Keratinocyte (primary cell): ENCODE data around the gene HCN3. TPM values are rescaled to one million over a fixed set of nuclear protein-coding genes. Genes with fewer than 3 reads are reported as not detected.

Experiments
- DNase-seq: peaks from one replicate; pipeline ENCODE4 v3.0.0-alpha.2; 2011; ENCODE audit warnings: low read depth, missing footprints, low spot score
- FAIRE-seq: peaks from 2 replicates; lab custom pipeline; 2011; peaks lifted over from hg19 to GRCh38; lab: Jason Lieb, UNC
- H2AFZ ChIP-seq: 2 replicates; pipeline ENCODE4 v1.6.0; 2012; ENCODE audit warnings: low read length, control low read depth, inconsistent platforms; ENCODE audit not compliant: control insufficient read depth
- H3K27ac ChIP-seq: 2 replicates; pipeline ENCODE4 v1.5.1; 2011; ENCODE audit warnings: low read length; ENCODE audit not compliant: control insufficient read depth, insufficient read depth
- H3K27me3 ChIP-seq: 3 replicates; pipeline ENCODE4 v1.6.0; 2011; ENCODE audit warnings: low read length; ENCODE audit not compliant: control insufficient read depth, insufficient read depth; ENCODE audit errors: extremely low read depth
- H3K36me3 ChIP-seq, 2 experiments: 2 replicates in 1 of 2; 3 replicates in 1 of 2; pipeline ENCODE4 v1.5.1; 2011; ENCODE audit warnings: low read length in 2 of 2, mild to moderate bottlenecking in 1 of 2; ENCODE audit not compliant: control insufficient read depth in 2 of 2, insufficient read depth in 2 of 2; ENCODE audit errors: extremely low read depth in 1 of 2
- H3K4me1 ChIP-seq: 3 replicates; pipeline ENCODE4 v1.5.1; 2011; ENCODE audit warnings: low read length; ENCODE audit not compliant: control insufficient read depth, insufficient read depth; ENCODE audit errors: extremely low read depth
- H3K4me2 ChIP-seq: 3 replicates; pipeline ENCODE4 v1.6.0; 2011; ENCODE audit warnings: low read depth, low read length; ENCODE audit not compliant: control insufficient read depth, insufficient read depth; ENCODE audit errors: extremely low read depth
- H3K4me3 ChIP-seq, 3 experiments: fragments of 200-600 bp in 1 of 3; sonication (generic) in 1 of 3; 2 replicates in 2 of 3; 3 replicates in 1 of 3; pipeline ENCODE4 v1.5.1; 2011 to 2016; ENCODE audit warnings: low read length in 3 of 3, mild to moderate bottlenecking in 3 of 3, control low read depth in 2 of 3, inconsistent platforms in 1 of 3, low read depth in 1 of 3, mixed read lengths in 1 of 3, mixed run types in 1 of 3, moderate library complexity in 1 of 3; ENCODE audit not compliant: control insufficient read depth in 2 of 3, insufficient read depth in 2 of 3; ENCODE audit errors: extremely low read depth in 1 of 3
- H3K79me2 ChIP-seq: 2 replicates; pipeline ENCODE4 v1.6.0; 2012; ENCODE audit warnings: low read length; ENCODE audit not compliant: control insufficient read depth, insufficient read depth
- H3K9ac ChIP-seq: 3 replicates; pipeline ENCODE4 v1.6.0; 2011; ENCODE audit warnings: low read length; ENCODE audit not compliant: control insufficient read depth, insufficient read depth; ENCODE audit errors: extremely low read depth
- H3K9me1 ChIP-seq: 3 replicates; pipeline ENCODE4 v1.6.0; 2011; ENCODE audit warnings: low read length; ENCODE audit not compliant: control insufficient read depth, insufficient read depth; ENCODE audit errors: extremely low read depth
- H3K9me3 ChIP-seq: 2 replicates; pipeline ENCODE4 v1.5.1; 2012; ENCODE audit warnings: low read depth, low read length; ENCODE audit not compliant: control insufficient read depth
- H4K20me1 ChIP-seq: 3 replicates; pipeline ENCODE4 v1.6.0; 2011; ENCODE audit warnings: low read length; ENCODE audit not compliant: control insufficient read depth, insufficient read depth; ENCODE audit errors: extremely low read depth
- EZH2 ChIP-seq: IDR thresholded peaks from one replicate; pipeline ENCODE4 v1.6.1; 2012; ENCODE audit warnings: inconsistent platforms, mild to moderate bottlenecking, low read length, moderate library complexity
- dilution Hi-C: fragments of 300-500 bp; cut with MboI; formaldehyde crosslinking; loops from one replicate; pipeline ENCODE4 v1.7.0; 2020; ENCODE audit warnings: low sequenced_read_pairs; ENCODE audit not compliant: extremely low pct_ligation_motif_present
- polyA plus RNA-seq, 5 experiments: library from polyadenylated mRNA; depleted of rRNA in 3 of 5; stranded (reverse) in 3 of 5; stranded (forward) in 1 of 5; unstranded in 1 of 5; fragments of >200 nt; gene quantifications; 1 replicate in 1 of 5; 2 replicates in 3 of 5; 3 replicates in 1 of 5; pipeline versions ENCODE4 v1.2.1 to v1.2.3, GENCODE V29; 2011 to 2012; ENCODE audit warnings: missing spikeins in 2 of 5, low read depth in 1 of 5, low replicate concordance in 1 of 5
- TF ChIP-seq, protein P1 (sequence below), 3 experiments: IDR thresholded peaks in 1 of 3; conservative IDR thresholded peaks in 1 of 3; optimal IDR thresholded peaks in 1 of 3; 2 replicates in 2 of 3; 3 replicates in 1 of 3; pipeline versions ENCODE3 to v1.5.1; 2011; ENCODE audit warnings: low read length in 3 of 3, mild to moderate bottlenecking in 3 of 3, moderate library complexity in 2 of 3, control low read depth in 1 of 3, inconsistent platforms in 1 of 3; ENCODE audit not compliant: insufficient read depth in 2 of 3; ENCODE audit errors: extremely low read depth in 1 of 3

The HCN3 gene
- polyA plus RNA-seq, 1 donor (not counting 4 experiments of a cell fraction or from before 2014, with no cell fraction given) = 3.0 TPM

DNA sequence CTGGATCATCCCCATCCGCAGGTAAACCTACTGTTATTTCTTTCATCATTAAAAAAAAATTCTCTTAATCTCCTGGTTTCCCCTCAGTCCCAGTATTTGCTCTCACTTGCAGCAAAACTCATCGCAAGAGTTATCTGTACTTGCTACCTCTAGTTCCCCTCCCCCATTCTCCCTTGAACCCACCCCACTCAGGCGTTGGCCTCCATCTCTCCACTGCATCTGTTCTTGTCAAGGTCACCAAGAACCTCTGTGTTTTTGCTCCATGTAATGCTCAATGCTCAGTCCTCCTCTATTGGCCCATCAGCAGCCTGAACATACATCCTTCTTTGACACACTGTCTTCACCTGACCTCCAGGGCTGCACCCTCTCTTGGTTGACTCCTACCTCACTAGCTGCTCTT is 19.4 kb downstream of the HCN3 start:
- TF ChIP-seq, protein P1, sequence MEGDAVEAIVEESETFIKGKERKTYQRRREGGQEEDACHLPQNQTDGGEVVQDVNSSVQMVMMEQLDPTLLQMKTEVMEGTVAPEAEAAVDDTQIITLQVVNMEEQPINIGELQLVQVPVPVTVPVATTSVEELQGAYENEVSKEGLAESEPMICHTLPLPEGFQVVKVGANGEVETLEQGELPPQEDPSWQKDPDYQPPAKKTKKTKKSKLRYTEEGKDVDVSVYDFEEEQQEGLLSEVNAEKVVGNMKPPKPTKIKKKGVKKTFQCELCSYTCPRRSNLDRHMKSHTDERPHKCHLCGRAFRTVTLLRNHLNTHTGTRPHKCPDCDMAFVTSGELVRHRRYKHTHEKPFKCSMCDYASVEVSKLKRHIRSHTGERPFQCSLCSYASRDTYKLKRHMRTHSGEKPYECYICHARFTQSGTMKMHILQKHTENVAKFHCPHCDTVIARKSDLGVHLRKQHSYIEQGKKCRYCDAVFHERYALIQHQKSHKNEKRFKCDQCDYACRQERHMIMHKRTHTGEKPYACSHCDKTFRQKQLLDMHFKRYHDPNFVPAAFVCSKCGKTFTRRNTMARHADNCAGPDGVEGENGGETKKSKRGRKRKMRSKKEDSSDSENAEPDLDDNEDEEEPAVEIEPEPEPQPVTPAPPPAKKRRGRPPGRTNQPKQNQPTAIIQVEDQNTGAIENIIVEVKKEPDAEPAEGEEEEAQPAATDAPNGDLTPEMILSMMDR (optimal IDR thresholded peaks at IDR 0.05 in 1 of 3, IDR thresholded peaks at IDR 0.05 in 1 of 3, conservative IDR thresholded peaks at IDR 0.05 in 1 of 3; ENCODE audit: extremely low read depth in 1 of 3, insufficient read depth in 2 of 3, low read length in 3 of 3) = no peak
- TF ChIP-seq EZH2 = no peak
- H3K9me3 ChIP-seq = no peaks in the 10 kb centered on the region
- no peaks in the 10 kb centered on the region for H3K79me2 ChIP-seq
- FAIRE-seq = no peak
- no peak overlapping the region for H3K4me2 ChIP-seq
- peaks cover 12% of the 10 kb centered on the region for H3K4me1 ChIP-seq
- dilution Hi-C loops = no loop called here
- no peaks in the 10 kb centered on the region for H3K9me1 ChIP-seq
- no peak overlapping the region for H2AFZ ChIP-seq
- H3K4me3 ChIP-seq = no peak overlapping the region
- H3K36me3 ChIP-seq = no peaks in the 10 kb centered on the region
- DNase-seq = no peak
- H3K27me3 ChIP-seq = peaks cover 18% of the 10 kb centered on the region
- H4K20me1 ChIP-seq = no peaks in the 10 kb centered on the region
- H3K9ac ChIP-seq = no peak overlapping the region
- no peak overlapping the region for H3K27ac ChIP-seq

- H3K27ac ChIP-seq = no peak overlapping the region
- dilution Hi-C loops = no loop called here
- H3K36me3 ChIP-seq = no peaks in the 10 kb centered on the region
- H3K79me2 ChIP-seq = no peaks in the 10 kb centered on the region
- no peak for FAIRE-seq
- H3K9me1 ChIP-seq = no peaks in the 10 kb centered on the region
- H2AFZ ChIP-seq = no peak overlapping the region
- peaks cover 12% of the 10 kb centered on the region for H3K4me1 ChIP-seq
- no peak overlapping the region for H3K4me3 ChIP-seq
- TF ChIP-seq EZH2 = no peak
- TF ChIP-seq, protein P1 (optimal IDR thresholded peaks at IDR 0.05 in 1 of 3, IDR thresholded peaks at IDR 0.05 in 1 of 3, conservative IDR thresholded peaks at IDR 0.05 in 1 of 3; ENCODE audit: extremely low read depth in 1 of 3, insufficient read depth in 2 of 3, low read length in 3 of 3) = no peak
- H3K27me3 ChIP-seq = peaks cover 18% of the 10 kb centered on the region
- H3K4me2 ChIP-seq = no peak overlapping the region
- no peaks in the 10 kb centered on the region for H3K9me3 ChIP-seq
- no peak for DNase-seq
- no peak overlapping the region for H3K9ac ChIP-seq
- no peaks in the 10 kb centered on the region for H4K20me1 ChIP-seq
Measured at GRCh38 chr1:155297384-155297783, 20.1 kb downstream of the HCN3 start.
